Cerebellar nuclear complex (tissue), 1 donor: Measurements from ENCODE around the gene PNLDC1.
"Not testable (repeated sequence)": the region's sequence is repeated elsewhere in the genome, so short reads cannot be mapped to it uniquely, and the experiment has no call there.

Source experiments
- DNase-seq, 2 experiments: peaks; one replicate each; lab custom pipeline; 2025; lab: John Stamatoyannopoulos, UW

Gene PNLDC1

GRCh38 chr6:159819932-159820640, 20.0 kb downstream of the PNLDC1 start:
- DNase-seq: no peak

- no peak for DNase-seq
Observed at GRCh38 chr6:159821122-159821521, 21.0 kb downstream of the PNLDC1 start.

- no peak for DNase-seq
Observed at GRCh38 chr6:159821726-159822125, 21.6 kb downstream of the PNLDC1 start.

DNA sequence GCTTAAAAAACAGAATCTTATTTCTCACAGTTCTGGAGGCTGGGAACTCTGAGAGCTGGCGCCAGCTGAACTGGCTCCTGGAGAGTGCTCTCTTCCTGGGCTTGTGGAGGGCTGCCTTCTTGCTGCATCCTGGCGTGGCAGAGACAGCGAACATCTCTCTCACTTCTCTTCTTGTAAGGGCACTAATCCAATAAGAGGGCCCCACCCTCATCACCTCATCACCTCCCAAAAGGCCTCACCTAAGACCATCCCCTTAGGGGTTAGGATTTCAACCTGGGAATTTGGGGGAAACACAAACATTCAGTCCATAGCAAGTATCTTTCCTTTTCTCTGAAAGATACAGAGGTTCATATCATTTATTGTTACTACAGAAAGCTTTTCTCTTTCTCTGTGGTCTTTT, 23.9 kb downstream of the PNLDC1 start:
- DNase-seq: no peak

GRCh38 chr6:159824690-159825089, 24.6 kb downstream of the PNLDC1 start:
- DNase-seq: not testable (repeated sequence)

GRCh38 chr6:159826004-159826403, 25.9 kb downstream of the PNLDC1 start:
- DNase-seq: no peak

DNA sequence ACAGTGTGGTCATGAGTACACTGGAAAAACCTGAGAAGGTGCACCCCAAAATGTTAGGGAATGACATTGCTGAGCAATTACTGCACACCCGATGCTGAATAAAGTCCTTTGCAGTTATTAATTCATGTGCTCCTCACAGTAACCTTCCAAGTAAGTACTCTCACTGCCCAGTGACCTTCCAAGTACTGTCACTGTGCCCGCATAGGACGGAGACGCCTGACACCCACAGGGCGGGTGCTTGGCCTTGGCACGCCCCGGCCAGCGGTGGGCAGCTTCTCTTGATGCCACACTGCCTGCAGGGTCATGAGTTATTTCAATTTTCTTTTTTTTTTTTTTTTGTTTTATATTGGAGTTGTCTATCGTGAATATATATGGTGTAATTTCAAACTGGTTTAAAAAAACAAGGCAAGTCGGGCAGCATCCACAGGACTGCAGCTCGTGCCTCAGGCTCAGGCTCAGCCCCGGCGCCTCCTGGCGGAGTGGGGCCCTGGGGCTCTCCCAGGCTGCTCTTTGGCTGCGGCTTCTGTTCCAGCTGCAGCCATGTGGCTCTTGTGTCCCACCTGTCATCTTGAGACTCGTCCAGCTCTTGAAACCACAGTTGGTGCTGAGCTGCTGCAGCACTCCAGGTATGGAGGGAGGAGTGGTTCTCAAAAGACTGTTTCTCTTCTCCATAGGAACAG, 27.0 kb downstream of the PNLDC1 start:
- no peak for DNase-seq

- DNase-seq: no peak
Observed at GRCh38 chr6:159828074-159828473, 28.0 kb downstream of the PNLDC1 start.

DNA sequence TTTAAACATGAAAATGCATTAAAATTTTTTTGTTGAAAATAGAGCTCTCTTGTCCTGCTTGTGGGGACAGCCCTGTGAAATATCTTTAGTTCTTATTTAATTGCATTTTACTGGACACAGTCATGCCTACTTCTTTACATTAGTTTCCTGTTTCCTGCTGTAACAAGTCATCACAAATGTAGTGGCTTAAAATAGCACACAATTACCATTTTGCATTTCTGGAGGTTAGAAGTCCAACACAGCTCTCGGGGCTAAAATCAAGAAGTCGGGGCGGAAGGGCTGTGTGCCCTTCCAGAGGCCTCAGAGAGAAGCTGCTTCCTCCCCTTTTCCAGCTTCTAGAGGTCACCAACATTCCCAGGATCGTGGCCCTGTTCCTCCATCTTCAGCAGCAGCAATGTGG, 29.4 kb downstream of the PNLDC1 start:
- no peak for DNase-seq

- no peak for DNase-seq
Observed at GRCh38 chr6:159830501-159831372, 30.7 kb downstream of the PNLDC1 start.

DNA sequence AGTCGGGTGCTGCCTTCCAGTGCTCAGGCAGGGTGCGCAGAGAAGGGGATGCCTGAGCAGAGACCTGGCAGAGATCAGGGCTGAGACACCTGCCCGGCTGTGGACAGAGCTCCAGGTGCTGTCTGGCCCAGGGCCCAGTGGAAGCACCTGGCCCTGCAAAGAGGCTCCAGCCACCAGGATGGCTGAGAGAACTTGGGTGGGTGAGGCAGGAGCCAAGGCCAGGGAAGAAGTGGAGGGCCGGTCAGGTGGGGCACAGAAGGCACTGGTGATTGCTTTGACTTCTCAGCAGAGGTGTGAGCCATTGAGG, 31.2 kb downstream of the PNLDC1 start:
- no peak for DNase-seq

DNA sequence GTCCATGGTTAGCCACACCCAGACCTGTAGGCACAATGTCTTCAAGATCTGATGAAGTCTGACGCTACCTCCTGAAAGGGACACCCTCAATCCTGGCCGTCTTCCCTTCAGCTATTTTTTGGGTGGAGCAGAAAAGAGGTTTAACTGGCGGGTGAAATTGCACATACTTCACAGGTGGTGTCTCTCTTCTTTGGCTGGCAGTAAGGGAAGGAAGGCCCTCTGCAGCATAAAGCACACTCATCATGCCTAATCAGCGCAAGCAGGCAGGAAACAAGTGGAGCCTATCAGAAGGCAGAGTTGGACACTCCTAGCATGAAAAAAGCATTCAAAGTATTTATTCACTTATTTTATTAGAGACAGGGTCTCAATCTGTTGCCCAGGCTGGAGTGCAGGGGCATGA, 32.9 kb downstream of the PNLDC1 start:
- DNase-seq: no peak

DNA sequence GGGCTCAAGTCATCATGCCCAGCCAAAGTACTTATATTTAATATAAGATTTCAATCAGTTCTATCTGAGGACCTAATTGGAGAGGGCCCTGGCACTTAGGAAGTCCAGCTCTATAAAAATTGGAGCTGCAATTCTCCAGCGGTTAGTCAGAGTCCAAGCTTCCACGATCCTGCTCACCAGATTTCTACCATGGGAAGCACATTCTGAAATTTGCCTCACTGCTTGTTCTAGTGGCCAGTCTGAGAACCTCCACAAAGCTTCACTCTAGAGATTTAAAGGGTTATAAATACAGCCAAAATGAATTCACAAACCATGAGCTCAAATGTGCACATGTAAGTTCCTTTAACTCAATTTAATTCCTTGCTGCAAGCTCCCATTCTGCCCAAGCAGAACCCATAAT, 33.5 kb downstream of the PNLDC1 start:
- DNase-seq: no peak

DNA sequence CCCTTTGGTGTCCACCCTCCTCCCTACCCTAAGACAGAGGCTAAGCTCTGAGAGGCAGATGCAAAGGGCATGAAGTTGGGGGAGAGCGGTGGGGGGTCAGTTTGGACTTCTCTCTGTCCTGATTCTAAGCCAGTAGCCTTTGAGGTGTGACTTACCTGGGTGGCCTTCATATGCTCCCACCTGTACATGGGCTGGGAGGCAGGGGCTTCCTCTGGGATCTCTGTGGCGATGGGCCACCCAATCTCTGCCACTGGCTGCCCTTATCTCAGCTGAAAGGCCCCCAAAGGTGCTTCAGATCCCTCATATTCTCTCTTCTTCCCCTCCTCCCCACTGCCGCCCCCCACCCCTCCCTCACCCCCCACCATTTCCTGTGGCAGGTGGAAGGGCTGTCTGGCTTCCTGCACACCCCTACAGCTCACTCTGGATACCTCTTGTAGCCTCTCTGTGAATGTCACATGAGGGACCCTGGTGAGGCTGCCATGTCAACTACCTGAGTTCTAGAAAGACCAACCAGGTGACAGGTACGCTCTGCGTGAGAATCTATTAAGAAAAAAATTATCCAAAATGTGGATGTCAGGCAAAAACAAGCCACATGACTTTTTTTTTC, 34.0 kb downstream of the PNLDC1 start:
- no peak for DNase-seq

DNA sequence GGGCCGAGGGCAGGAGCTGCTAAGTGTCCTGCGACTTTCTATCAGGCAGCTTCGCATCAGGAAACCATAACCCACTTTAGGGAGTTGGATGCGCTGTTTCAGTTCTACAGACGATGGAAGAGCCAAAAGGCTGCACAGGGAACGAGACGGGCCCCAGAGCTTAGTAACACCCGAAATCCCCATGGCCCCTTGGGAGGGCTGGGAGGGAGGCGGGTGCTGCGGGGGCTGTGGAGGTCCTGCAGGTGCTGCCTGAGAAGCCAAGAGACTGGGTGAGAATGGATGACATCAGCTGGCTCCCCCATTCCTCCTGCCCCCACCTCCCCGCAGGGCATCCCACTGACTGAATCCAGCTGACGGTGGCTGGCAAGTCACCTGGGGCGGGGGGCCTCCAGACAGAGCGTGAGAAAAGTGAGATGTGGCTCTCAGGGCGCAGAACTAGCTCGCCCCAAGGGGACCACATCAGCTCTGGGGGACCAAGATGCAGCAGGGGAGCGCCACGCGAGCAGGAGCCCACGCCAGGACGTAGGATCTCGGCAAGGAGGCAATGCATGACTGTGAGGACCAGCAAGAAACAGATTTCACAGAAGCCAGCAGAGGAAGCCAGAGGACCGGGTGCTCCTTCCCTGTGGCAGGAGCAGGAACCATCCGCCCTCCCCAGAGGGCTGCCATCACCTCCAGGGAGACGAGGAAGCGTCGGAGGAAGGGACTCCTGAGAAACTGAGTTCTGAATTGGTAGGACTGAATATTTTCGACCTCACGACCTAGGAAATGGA, 36.8 kb downstream of the PNLDC1 start:
- DNase-seq: no peak

GRCh38 chr6:159837511-159837910, 37.4 kb downstream of the PNLDC1 start:
- no peak for DNase-seq

- DNase-seq: no peak
Observed at GRCh38 chr6:159838020-159838744, 38.1 kb downstream of the PNLDC1 start.

- no peak for DNase-seq
Observed at GRCh38 chr6:159842035-159842434, 42.0 kb downstream of the PNLDC1 start.

GRCh38 chr6:159844737-159845645, 44.9 kb downstream of the PNLDC1 start:
- DNase-seq: no peak

GRCh38 chr6:159848552-159848951, 48.5 kb downstream of the PNLDC1 start:
- not testable (repeated sequence) for DNase-seq
